Psoas muscle (tissue), 8 donors: Measurements from ENCODE around the gene PCSK2. TPM values are rescaled to one million over a fixed set of nuclear protein-coding genes. Genes with fewer than 3 reads are reported as not detected.

Source experiments
- ATAC-seq, 4 donors: fragments of 200-7000 bp; cut with Tn5 transposase; one replicate each; pipeline ENCODE4 v1.9.1; 2020; ENCODE audit warnings: moderate library complexity in 3 of 4, mild to moderate bottlenecking in 2 of 4
- DNase-seq, 2 donors: peaks; one replicate each; pipeline ENCODE4 v3.0.0-alpha.2; 2020
- H3K27ac ChIP-seq: fragments of 200-600 bp; one replicate; pipeline ENCODE4 v1.8.0; 2022
- H3K27me3 ChIP-seq, 3 donors: fragments of 200-600 bp in 1 of 3; one replicate each; pipeline versions ENCODE4 v1.6.1 to v1.8.0; 2013 to 2022; ENCODE audit warnings: low read length in 2 of 3, mild to moderate bottlenecking in 2 of 3, moderate library complexity in 1 of 3; ENCODE audit not compliant: insufficient read depth in 3 of 3
- H3K36me3 ChIP-seq, 2 donors: fragments of 200-600 bp in 1 of 2; one replicate each; pipeline versions ENCODE4 v1.6.1 to v1.8.0; 2013 to 2022; ENCODE audit warnings: low read depth in 1 of 2, mild to moderate bottlenecking in 1 of 2, moderate library complexity in 1 of 2; ENCODE audit not compliant: insufficient read depth in 1 of 2
- H3K4me1 ChIP-seq: fragments of 200-600 bp; one replicate; pipeline ENCODE4 v1.8.0; 2022
- H3K4me3 ChIP-seq: fragments of 200-600 bp; one replicate; pipeline ENCODE4 v1.8.0; 2022; ENCODE audit warnings: mild to moderate bottlenecking
- H3K9me3 ChIP-seq: fragments of 200-600 bp; one replicate; pipeline ENCODE4 v1.8.0; 2022
- CTCF ChIP-seq: fragments of 200-600 bp; IDR thresholded peaks from one replicate; pipeline ENCODE4 v1.8.0; 2022; ENCODE audit warnings: antibody characterized with exemption
- WGBS, 3 donors: extraction: QIAGEN DNeasy Blood & Tissue Kit; methylation state at CpG; one replicate each; pipeline versions ENCODE4 v1.1.6 to v1.1.7; 2013; 5-methylcytosine and 5-hydroxymethylcytosine counted together
- intact Hi-C, 2 donors: fragments of 100-400 bp; cut with DNase I; formaldehyde crosslinking; loops; one replicate each; pipeline versions ENCODE4 v1.11.0 to v1.14.2; 2022
- polyA plus RNA-seq, 3 donors: library from polyadenylated mRNA; stranded (reverse); fragments of 200-250 nt; gene quantifications; one replicate each; pipeline ENCODE4 v1.2.3, GENCODE V29; 2013
- total RNA-seq, 4 donors: library from RNA; stranded (reverse); fragmentation: NEBNext Ultra II Directional in 2 of 4; extraction: Animal tissue kit (Norgen Biotek cat#: 25700) in 2 of 4; gene quantifications; one replicate each; pipeline versions ENCODE4 v1.2.1 to v1.2.4, GENCODE V29; 2021 to 2023
- donor health status: healthy with polysubstance abuse.
- donor health status: DM: no; HTN: no; CAD: no; lungs with moderate emphysema.
- donor health status: Bipolar disorder and iron deficiency.
- donor health status: healthy.
- donor health status: DM: yes; HTN: yes; CAD: no.
- donor health status: DM: no; HTN: no; CAD: no.
- donor health status: DM: no; HTN: no; CAD: no.
- donor health status: DM: yes; HTN: yes; CAD: no.

Gene PCSK2
- total and polyA plus RNA-seq, 7 donors = 0.01 to 0.26 (median 0.04) TPM; not detected in 3

GRCh38 chr20:17304774-17305173 lies 77.9 kb downstream of the PCSK2 start:
- intact Hi-C loops = no loop called here
- Histone ChIP-seq H3K27me3 (no peaks in the 10 kb centered on the region), H3K4me1 (no peaks in the 10 kb centered on the region), H3K4me3 (no peak overlapping the region), H3K27ac (no peak overlapping the region), H3K9me3 (no peaks in the 10 kb centered on the region), H3K36me3 (no peaks in the 10 kb centered on the region)
- 17 to 33% (median 29%) methylated on average over 3 of the region's 3 CpGs for WGBS, 3 donors
- no peak for TF ChIP-seq CTCF
- DNase-seq (no peak), ATAC-seq (no peak)

- no peak overlapping the region for H3K4me3 ChIP-seq
- ATAC-seq = no peak
- H3K4me1 ChIP-seq = no peaks in the 10 kb centered on the region
- peaks cover 0 to 1% (median 0%) of the 10 kb centered on the region in 3 donors for H3K27me3 ChIP-seq
- no peaks in the 10 kb centered on the region for H3K36me3 ChIP-seq
- intact Hi-C loops = no loop called here
- 83 to 86% (median 84%) methylated on average over 4 of the region's 4 CpGs for WGBS, 3 donors
- no peak for TF ChIP-seq CTCF
- H3K27ac ChIP-seq = no peak overlapping the region
- DNase-seq = no peak
- no peaks in the 10 kb centered on the region for H3K9me3 ChIP-seq
Measured at GRCh38 chr20:17306427-17306826, 79.6 kb downstream of the PCSK2 start.

GRCh38 chr20:17314264-17314663 lies 87.4 kb downstream of the PCSK2 start:
- Histone ChIP-seq H3K4me1 (no peaks in the 10 kb centered on the region), H3K36me3 (no peaks in the 10 kb centered on the region), H3K27ac (no peak overlapping the region), H3K9me3 (no peaks in the 10 kb centered on the region), H3K27me3 (peaks cover 2 to 28% (median 5%) of the 10 kb centered on the region in 3 donors), H3K4me3 (no peak overlapping the region)
- DNase-seq = no peak
- TF ChIP-seq CTCF = no peak
- 70 to 75% (median 73%) methylated on average over 5 of the region's 5 CpGs for WGBS, 3 donors
- ATAC-seq = no peak
- intact Hi-C loops = no loop called here

GRCh38 chr20:17315407-17316231 lies 88.8 kb downstream of the PCSK2 start:
- H3K27ac ChIP-seq = no peak overlapping the region
- no peaks in the 10 kb centered on the region for H3K36me3 ChIP-seq
- H3K4me1 ChIP-seq = no peaks in the 10 kb centered on the region
- intact Hi-C loops = no loop called here
- WGBS, 3 donors = 8 to 12% (median 9%) methylated on average over 45 of the region's 45 CpGs
- no peak overlapping the region for H3K4me3 ChIP-seq
- no peaks in the 10 kb centered on the region for H3K9me3 ChIP-seq
- ATAC-seq (no peak), DNase-seq (no peak)
- no peak for TF ChIP-seq CTCF
- peaks cover 2 to 28% (median 5%) of the 10 kb centered on the region in 3 donors for H3K27me3 ChIP-seq
